BLaER1 treated with 17β-estradiol and CSF1 and Interleukin-3, amounts not matched to agents 10 nM and 100 nM (cell line): ENCODE measurements around the gene ZNF516.

ENCODE experiments used
- H3K27ac ChIP-seq, 11 experiments: shearing (Covaris generic); formaldehyde crosslinking; 2 replicates each; pipeline ENCODE4 v1.8.1; 2022
- H3K27me3 ChIP-seq, 11 experiments: shearing (Covaris generic); formaldehyde crosslinking; 2 replicates each; pipeline ENCODE4 v1.8.1; 2022
- H3K36me3 ChIP-seq, 11 experiments: shearing (Covaris generic); formaldehyde crosslinking; 2 replicates each; pipeline ENCODE4 v1.8.1; 2022
- H3K4me1 ChIP-seq, 10 experiments: shearing (Covaris generic); formaldehyde crosslinking; 2 replicates each; pipeline ENCODE4 v1.8.1; 2022
- H3K4me2 ChIP-seq, 11 experiments: shearing (Covaris generic); formaldehyde crosslinking; 2 replicates each; pipeline ENCODE4 v1.8.1; 2022
- H3K4me3 ChIP-seq, 10 experiments: shearing (Covaris generic); formaldehyde crosslinking; 2 replicates each; pipeline ENCODE4 v1.8.1; 2022
- H3K9ac ChIP-seq, 11 experiments: shearing (Covaris generic); formaldehyde crosslinking; 2 replicates each; pipeline ENCODE4 v1.8.1; 2022
- H3K9me3 ChIP-seq, 11 experiments: shearing (Covaris generic); formaldehyde crosslinking; replicated peaks in 1 of 11; 2 replicates each; pipeline ENCODE4 v1.8.1; 2022
- H4K20me1 ChIP-seq, 11 experiments: shearing (Covaris generic); formaldehyde crosslinking; 2 replicates each; pipeline ENCODE4 v1.8.1; 2022
- Cebpa-rat ChIP-seq, 11 experiments: shearing (Covaris generic); IDR thresholded peaks; 2 replicates each; pipeline ENCODE4 v1.8.1; 2022

ZNF516 gene

DNA sequence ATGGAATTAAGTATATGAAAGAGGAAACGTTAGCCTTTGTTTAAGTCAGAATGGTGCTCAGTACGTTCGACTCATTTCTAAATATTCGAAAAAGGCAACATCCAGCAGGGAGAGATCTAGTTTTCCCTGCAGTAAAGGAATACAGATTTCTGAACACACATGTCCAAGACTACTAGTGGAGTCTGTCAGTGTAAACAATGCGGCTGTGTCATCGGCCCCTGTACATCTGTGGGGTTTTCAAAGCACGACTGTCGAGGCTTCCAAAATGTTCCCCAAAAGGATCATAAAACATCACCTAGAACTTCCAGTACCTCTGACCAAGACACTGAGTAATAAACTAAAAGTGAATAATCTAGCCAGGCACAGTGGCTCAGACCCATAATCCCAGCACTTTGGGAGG lies 112.8 kb downstream of the ZNF516 start:
- H3K4me2 ChIP-seq, result no peak overlapping the region

DNA sequence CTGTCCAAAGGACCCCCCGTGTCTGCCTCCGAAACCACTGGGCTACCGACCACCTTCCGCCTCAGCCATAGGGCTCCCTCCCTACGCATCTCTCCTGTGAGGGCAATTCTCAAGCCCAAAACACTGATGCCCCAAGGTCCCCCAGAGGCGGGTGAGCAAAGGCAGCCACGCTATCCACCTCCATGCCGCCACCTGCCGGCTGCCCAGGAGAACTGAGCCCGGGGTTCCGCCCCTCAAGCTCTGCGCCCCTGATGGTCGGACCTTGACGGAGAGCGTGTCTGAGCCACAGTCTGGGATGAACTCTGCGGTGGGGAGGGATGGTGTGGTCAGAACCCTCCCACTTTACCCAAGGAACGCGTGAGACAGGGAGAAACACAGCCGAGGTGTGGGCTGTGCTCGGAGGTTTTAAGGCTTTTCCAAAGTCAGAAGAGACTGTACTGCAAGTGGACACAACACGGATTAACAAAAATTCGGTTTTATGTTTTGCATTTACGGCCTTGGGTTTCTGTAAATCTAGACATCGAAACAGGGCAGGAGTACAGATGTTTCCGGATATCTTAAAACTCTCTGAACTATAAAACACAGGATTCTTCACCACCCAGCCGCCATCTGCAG lies 114.1 kb downstream of the ZNF516 start:
- no peak overlapping the region for H3K4me3 ChIP-seq
- H3K36me3 ChIP-seq, result peaks cover 42 to 75% (median 57%) of the 10 kb centered on the region in 11 experiments
- no peak overlapping the region for H3K27ac ChIP-seq
- no peaks in the 10 kb centered on the region for H3K27me3 ChIP-seq
- H3K9ac ChIP-seq, result no peak overlapping the region
- peaks cover 3 to 26% (median 10%) of the 10 kb centered on the region in 10 experiments for H3K4me1 ChIP-seq
- peaks cover 40 to 97% (median 71%) of the 10 kb centered on the region in 11 experiments; a peak in 21 of 22 replicates for H4K20me1 ChIP-seq
- H3K9me3 ChIP-seq, result peaks cover 0 to 8% (median 0%) of the 10 kb centered on the region in 11 experiments; a peak in 3 of 22 replicates
- TF ChIP-seq Cebpa-rat (IDR thresholded peaks at IDR 0.05), result no peak
- no peak overlapping the region for H3K4me2 ChIP-seq

More for the DNA sequence above, 112.8 kb downstream of the ZNF516 start:
- H3K4me3 ChIP-seq, result no peak overlapping the region
- H3K9ac ChIP-seq, result no peak overlapping the region
- H3K27ac ChIP-seq, result no peak overlapping the region
- peaks cover 42 to 97% (median 72%) of the 10 kb centered on the region in 11 experiments; a peak in 21 of 22 replicates for H4K20me1 ChIP-seq
- peaks cover 11 to 28% (median 19%) of the 10 kb centered on the region in 10 experiments for H3K4me1 ChIP-seq
- H3K9me3 ChIP-seq, result peaks cover 0 to 8% (median 0%) of the 10 kb centered on the region in 11 experiments; a peak in 3 of 22 replicates
- no peak for TF ChIP-seq Cebpa-rat (IDR thresholded peaks at IDR 0.05)
- peaks cover 38 to 69% (median 52%) of the 10 kb centered on the region in 11 experiments for H3K36me3 ChIP-seq
- H3K27me3 ChIP-seq, result no peaks in the 10 kb centered on the region

DNA sequence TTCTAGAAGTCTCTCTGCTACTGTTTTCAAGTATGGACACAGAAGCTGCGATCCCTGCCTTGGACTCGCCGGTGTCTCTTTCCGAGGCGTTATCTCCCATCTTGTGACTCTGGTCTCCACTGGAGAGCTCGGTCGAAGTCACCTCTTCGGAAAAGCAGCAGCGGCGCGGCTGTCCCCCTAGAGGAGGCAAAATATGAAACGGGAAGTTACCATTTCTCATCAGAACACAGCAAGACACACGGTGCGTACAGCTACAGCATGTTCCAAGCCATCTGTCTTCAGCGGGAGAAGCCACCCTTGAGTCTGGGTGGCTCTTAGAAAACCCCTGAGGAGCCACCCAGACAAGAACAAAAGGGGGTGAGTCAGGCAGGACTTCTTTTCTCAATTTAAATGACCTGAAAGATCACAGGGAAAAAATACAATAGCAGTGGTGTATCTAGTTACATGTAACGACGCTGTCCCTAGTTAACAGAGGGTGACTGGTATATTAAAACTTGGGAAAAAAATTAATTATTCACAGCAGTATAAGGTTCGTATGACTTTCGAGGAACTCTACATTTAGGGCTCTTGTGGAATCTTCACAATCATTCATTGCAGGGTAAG lies 114.8 kb downstream of the ZNF516 start:
- peaks cover 0 to 8% (median 0%) of the 10 kb centered on the region in 11 experiments; a peak in 3 of 22 replicates for H3K9me3 ChIP-seq
- H4K20me1 ChIP-seq, result peaks cover 40 to 97% (median 71%) of the 10 kb centered on the region in 11 experiments; a peak in 20 of 22 replicates
- H3K4me1 ChIP-seq, result peaks cover 8 to 28% (median 12%) of the 10 kb centered on the region in 10 experiments
- H3K27me3 ChIP-seq, result no peaks in the 10 kb centered on the region
- TF ChIP-seq Cebpa-rat (IDR thresholded peaks at IDR 0.05), result no peak
- H3K27ac ChIP-seq, result no peak overlapping the region
- H3K4me3 ChIP-seq, result no peak overlapping the region
- no peak overlapping the region for H3K4me2 ChIP-seq
- peaks cover 42 to 74% (median 54%) of the 10 kb centered on the region in 11 experiments for H3K36me3 ChIP-seq
- H3K9ac ChIP-seq, result no peak overlapping the region

DNA sequence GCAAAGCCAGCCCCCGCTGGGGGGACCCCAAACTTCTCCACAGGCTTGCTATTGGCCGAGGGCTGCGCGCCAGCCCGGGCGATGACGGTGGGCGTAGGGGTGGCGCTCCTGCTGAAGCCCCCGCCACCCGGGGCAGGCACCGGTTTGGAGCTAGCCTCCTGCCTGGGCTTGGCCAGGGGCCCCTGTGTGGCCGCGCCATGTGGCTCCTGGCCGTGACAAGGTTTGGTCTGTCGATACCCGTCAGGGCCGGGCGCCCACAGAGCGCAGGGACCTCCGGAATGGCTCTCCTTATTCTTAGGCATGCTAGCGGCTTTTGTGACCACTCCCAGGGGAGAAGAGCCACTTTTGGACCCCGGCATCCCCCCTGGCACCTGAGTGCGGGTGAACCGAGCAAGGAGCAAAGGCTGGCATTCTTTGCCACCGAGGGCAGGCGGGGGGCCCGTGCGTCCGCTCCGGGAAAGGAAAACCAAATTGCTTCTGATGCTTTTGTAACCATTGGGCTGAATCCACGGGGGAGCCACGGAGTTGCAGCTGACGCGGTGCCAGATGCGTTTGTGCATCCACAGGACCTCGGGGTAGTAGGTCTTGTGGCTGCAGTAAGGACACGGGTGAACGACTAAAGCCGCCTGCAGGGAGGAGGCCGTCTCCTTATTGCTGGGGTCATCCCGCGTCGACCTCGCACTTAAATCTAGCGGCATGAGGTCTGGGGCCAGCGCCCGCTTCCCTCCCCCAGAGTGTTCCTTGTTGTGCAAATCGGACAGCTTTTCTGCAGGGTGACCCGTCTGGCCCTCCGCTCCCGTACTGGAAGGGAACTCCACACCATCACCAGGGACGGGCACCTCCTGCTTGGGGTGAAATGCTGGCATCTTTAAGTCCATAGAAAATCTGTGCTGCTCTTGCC lies 115.6 kb downstream of the ZNF516 start:
- H3K36me3 ChIP-seq, result peaks cover 42 to 68% (median 53%) of the 10 kb centered on the region in 11 experiments
- peaks cover 15 to 35% (median 18%) of the 10 kb centered on the region in 10 experiments for H3K4me1 ChIP-seq
- no peak overlapping the region for H3K9ac ChIP-seq
- peaks cover 0 to 8% (median 0%) of the 10 kb centered on the region in 11 experiments; a peak in 3 of 22 replicates for H3K9me3 ChIP-seq
- no peak overlapping the region for H3K27ac ChIP-seq
- H3K4me3 ChIP-seq, result no peak overlapping the region
- H3K4me2 ChIP-seq, result no peak overlapping the region
- peaks cover 42 to 97% (median 70%) of the 10 kb centered on the region in 11 experiments; a peak in 20 of 22 replicates for H4K20me1 ChIP-seq
- no peaks in the 10 kb centered on the region for H3K27me3 ChIP-seq
- no peak for TF ChIP-seq Cebpa-rat (IDR thresholded peaks at IDR 0.05)

DNA sequence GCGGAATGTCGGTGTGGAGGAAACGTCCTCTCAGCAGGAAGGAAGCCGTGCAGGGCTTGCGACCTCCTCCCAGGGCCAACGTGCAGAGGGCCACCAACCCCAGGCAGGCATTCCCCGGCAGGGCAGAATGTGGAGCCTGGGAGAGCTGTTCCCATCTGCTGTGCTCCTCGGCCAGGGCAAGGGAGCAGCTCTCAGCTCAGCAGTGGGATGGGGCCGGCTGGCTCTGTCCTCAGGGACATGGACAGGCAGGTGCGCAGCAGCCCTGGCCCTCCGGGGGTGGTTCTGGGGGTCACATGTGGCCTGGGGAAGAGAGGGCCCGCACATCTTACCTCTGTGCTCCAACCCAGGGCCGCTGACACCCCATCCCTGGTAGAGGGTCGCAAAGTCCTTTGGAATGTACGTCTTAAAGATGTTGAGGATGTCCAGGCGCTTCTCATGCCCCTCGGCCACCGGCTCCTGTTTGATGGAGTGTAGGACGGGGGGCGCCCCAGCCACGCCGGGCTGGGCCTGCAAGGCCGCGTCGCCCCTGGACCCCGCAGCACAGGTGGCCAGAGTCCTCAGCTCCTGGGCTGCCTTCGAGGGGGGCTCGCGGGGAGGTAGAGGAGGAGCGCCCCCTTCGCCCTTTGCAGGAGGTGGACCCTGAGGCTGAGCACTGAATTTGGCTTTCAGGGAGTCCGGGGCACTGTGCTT lies 116.4 kb downstream of the ZNF516 start:
- Histone ChIP-seq H3K27ac (no peak overlapping the region), H3K4me3 (no peak overlapping the region), H3K9ac (no peak overlapping the region), H3K27me3 (no peaks in the 10 kb centered on the region), H3K4me2 (no peak overlapping the region), H3K9me3 (peaks cover 0 to 8% (median 0%) of the 10 kb centered on the region in 11 experiments; a peak in 3 of 22 replicates), H3K4me1 (peaks cover 23 to 42% (median 26%) of the 10 kb centered on the region in 10 experiments), H4K20me1 (peaks cover 47 to 100% (median 72%) of the 10 kb centered on the region in 11 experiments; a peak in 20 of 22 replicates), H3K36me3 (peaks cover 42 to 71% (median 56%) of the 10 kb centered on the region in 11 experiments)
- no peak for TF ChIP-seq Cebpa-rat (IDR thresholded peaks at IDR 0.05)

DNA sequence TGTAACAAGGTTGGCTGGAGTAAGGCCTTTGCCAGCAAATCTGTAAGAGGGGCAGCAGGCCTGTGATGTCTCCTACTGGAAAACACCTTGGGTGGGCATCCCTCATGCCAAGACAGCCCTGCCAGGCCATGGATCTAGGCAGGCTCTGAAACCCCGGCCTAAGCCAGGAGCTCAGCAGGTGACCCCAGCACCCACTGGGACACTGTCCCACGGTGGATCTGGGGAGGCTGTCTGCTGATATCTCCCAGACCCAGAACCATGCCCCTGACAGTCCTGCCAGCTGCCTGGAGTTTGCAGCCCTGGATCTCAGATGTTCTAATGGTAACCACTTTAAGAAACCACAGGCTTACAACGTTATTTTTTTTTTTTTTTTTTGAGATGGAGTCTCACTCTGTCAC lies 117.7 kb downstream of the ZNF516 start:
- peaks cover 38 to 100% (median 59%) of the 10 kb centered on the region in 11 experiments; a peak in 19 of 22 replicates for H4K20me1 ChIP-seq
- H3K27ac ChIP-seq, result no peak overlapping the region; a peak in 1 of 22 replicates
- no peaks in the 10 kb centered on the region for H3K27me3 ChIP-seq
- peaks cover 46 to 78% (median 59%) of the 10 kb centered on the region in 11 experiments for H3K36me3 ChIP-seq
- H3K9ac ChIP-seq, result no peak overlapping the region
- H3K4me2 ChIP-seq, result no peak overlapping the region
- H3K9me3 ChIP-seq, result peaks cover 0 to 8% (median 0%) of the 10 kb centered on the region in 11 experiments; a peak in 3 of 22 replicates
- H3K4me3 ChIP-seq, result no peak overlapping the region
- H3K4me1 ChIP-seq, result peaks cover 29 to 42% (median 32%) of the 10 kb centered on the region in 10 experiments
- TF ChIP-seq Cebpa-rat (IDR thresholded peaks at IDR 0.05), result no peak

DNA sequence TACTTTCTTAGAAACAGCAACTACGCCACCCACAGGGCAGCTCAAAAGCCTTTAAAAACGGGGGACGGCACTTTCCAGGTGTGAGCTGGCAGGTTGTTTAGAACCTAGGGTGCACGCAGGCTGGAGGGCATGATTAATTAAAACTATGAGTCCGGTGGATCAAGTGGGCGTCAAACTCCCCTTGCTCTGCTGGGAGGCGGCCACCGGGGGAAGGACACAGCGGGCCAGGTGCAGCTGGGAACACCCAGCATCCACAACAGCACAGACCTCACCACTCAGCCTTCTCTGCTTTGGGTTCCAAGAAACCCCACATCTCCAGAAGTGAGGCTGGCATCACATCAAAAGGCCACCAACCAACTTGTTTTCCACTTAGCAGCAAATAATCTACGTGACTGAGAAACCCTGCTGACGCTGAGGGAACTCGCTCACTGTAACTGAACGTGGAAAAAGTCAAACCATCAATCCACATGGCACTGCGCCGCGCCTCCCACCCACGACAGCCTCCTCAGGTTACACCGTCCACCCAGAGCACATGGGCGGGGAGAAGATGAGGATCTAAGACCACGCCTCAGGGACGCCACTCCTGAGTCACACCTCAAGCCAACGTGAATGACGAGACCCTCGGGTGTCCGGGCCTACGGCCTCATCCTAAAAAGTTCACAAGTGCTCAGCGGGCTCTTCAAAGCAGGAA lies 118.2 kb downstream of the ZNF516 start:
- no peak for TF ChIP-seq Cebpa-rat (IDR thresholded peaks at IDR 0.05)
- no peak overlapping the region for H3K4me2 ChIP-seq
- peaks cover 0 to 8% (median 0%) of the 10 kb centered on the region in 11 experiments; a peak in 3 of 22 replicates for H3K9me3 ChIP-seq
- H3K27ac ChIP-seq, result peak overlapping the region in 2 of 11 experiments; percentile 21 to 30; a peak in 4 of 22 replicates
- H4K20me1 ChIP-seq, result peaks cover 34 to 100% (median 62%) of the 10 kb centered on the region in 11 experiments; a peak in 19 of 22 replicates
- H3K4me3 ChIP-seq, result no peak overlapping the region
- H3K36me3 ChIP-seq, result peaks cover 52 to 83% (median 62%) of the 10 kb centered on the region in 11 experiments
- H3K27me3 ChIP-seq, result no peaks in the 10 kb centered on the region
- peaks cover 29 to 42% (median 32%) of the 10 kb centered on the region in 10 experiments for H3K4me1 ChIP-seq
- H3K9ac ChIP-seq, result no peak overlapping the region
